ENCODE measurements around the gene MRPL43.

MRPL43 gene

GRCh38 chr10:101020427-101021075, 33.3 kb upstream of the MRPL43 start:
- DNase-seq: no peak

- DNase-seq: no peak
These were observed 32.1 kb upstream of the MRPL43 start for GRCh38 chr10:101019440-101019703.

- DNase-seq: peak in 50 of 56 donors; percentile 21 to 89 (median 66)
These were observed 31.5 kb upstream of the MRPL43 start for GRCh38 chr10:101018600-101019439.

- DNase-seq: no peak
These were observed 30.9 kb upstream of the MRPL43 start for GRCh38 chr10:101018118-101018599.

DNA sequence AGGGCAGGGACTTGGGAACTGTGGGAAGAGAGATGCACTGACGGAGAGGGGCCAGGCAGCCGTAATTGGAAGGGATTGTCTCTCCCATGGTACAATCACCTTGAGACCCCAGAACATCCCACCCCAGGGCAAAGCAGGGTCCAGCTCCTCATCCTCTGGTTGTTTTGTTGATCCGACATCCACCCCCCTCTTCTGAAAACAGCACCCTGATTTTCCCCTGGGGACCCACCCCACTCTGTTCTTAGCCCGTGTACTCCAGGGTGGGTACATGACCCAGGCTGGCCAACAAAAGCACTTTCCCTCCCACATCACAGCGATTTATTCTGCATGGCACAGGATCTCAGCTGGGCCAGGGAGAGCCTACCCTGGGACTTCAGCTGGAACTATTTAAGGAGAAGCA, 29.5 kb upstream of the MRPL43 start:
- DNase-seq: no peak

- DNase-seq: peak in 4 of 56 donors; percentile 24 to 51 (median 37)
These were observed 28.3 kb upstream of the MRPL43 start for GRCh38 chr10:101015582-101015973.

- DNase-seq: peak in 19 of 56 donors; percentile 14 to 62 (median 33)
These were observed 27.8 kb upstream of the MRPL43 start for GRCh38 chr10:101014966-101015581.

- DNase-seq: peak in 50 of 56 donors; percentile 21 to 92 (median 70)
These were observed 27.1 kb upstream of the MRPL43 start for GRCh38 chr10:101014230-101014884.

DNA sequence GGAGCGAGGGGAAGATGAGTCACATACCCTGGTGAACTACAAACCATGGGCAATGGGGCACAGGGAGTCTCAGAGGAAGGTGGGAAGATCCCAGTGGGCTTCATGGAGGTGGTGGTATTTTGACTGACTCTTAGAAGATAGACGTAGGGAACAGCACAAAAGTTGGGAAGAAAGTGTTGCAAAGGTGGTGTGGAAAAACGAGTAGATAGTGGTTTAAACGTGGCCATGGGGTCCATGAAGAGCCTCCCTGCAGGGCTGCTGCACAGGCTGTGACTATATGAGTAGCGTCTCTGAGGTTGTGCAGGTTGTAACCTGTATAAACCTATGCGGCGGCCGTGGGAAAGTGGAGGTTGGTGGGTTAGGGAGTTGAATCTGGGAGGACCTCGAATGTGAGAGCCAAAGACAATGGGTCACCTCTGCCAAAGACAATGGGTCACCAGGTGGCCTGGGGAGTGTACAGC, 26.1 kb upstream of the MRPL43 start:
- no peak for DNase-seq

GRCh38 chr10:101012525-101013364, 25.4 kb upstream of the MRPL43 start:
- peak; percentile 16 to 98 (median 88) for DNase-seq

DNA sequence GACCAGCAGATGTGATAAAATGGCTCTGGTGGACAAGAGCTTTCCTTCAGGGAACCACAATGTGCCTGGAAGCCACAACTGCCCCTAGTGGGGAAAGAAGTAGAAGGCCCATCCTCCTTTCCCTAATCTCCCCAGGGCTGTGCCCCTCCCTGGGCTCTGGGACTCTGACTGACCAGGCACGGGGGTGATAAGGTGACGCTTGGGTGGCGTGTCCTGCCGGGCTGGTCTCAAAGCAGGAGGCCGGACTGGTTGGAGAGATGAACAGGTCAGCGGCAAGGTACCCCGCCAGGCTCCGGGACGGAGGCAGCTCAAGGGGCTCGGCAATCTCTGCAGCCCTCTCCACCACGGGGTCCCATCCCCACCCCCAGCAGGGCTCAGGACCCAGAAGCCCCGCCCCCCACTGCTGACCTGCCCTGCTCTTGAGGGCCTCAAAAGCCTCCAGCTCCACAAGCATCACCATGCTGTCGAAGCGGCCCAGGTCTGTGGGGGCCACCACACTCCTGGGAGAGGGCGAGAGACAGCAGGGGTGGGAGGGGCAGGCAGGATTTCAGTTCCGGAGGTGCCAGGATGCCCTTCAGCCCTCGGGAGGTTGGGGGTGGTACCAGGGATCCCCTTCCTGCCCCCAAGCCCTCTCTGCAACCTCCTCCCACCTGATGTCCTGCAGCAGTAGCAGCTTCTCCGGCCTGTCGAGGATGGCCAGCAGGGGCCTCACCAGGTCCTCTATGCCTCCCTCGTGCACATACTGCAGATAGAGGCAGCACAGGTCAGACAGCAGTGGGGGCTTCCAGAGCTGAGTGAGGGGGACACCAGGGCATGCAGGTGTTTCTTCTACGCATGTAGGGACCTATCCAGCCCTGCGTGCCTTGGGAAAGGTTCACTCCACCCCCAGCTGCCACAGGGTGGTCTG, 24.5 kb upstream of the MRPL43 start:
- DNase-seq: peak in 6 of 56 donors; percentile 15 to 48 (median 35)

GRCh38 chr10:101010329-101010728, 23.0 kb upstream of the MRPL43 start:
- no peak for DNase-seq

GRCh38 chr10:101008823-101009423, 21.6 kb upstream of the MRPL43 start:
- DNase-seq: peak in 50 of 56 donors; percentile 24 to 88 (median 73)

GRCh38 chr10:101007915-101008822, 20.9 kb upstream of the MRPL43 start:
- peak in 41 of 56 donors; percentile 20 to 81 (median 59) for DNase-seq

DNA sequence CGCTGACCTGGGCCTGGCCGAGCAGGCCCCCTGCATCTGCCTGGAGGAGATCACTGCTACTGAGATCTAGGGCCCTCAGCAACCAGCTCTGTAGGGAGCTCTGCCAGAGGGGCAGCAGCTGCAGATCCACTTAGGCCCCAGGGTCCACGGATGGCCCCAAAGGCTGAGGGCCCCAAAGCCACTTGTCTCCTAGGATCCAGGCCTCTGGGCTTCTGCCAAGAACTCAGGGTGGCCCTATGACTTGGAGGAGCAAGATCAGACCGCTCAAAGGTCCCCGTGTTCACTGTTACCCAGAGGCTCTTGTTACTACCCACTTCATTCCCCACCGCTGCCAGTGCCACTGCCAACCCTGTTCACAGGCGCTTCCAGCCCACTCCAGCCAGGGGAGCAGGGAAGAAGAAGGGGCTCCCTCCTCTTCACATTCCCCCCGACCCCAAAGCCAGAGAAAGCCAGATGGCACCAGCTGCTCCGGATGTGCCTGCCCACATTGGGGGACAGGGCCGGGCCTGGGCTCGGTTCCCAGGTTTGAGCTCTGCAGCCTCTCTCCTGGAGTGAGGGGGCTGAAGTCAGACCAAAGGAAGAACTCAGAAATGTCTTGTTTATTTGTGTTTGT, 19.9 kb upstream of the MRPL43 start:
- DNase-seq: peak in 23 of 56 donors; percentile 18 to 59 (median 41)

GRCh38 chr10:101006593-101007098, 19.3 kb upstream of the MRPL43 start:
- DNase-seq: peak in 24 of 56 donors; percentile 24 to 71 (median 38)

Measured in nucleus accumbens (tissue), 56 donors.